ENCODE results near the gene ALG5. TPM values are rescaled to one million over a fixed set of nuclear protein-coding genes. Genes with fewer than 3 reads are reported as not detected.

Gene ALG5
- total RNA-seq, 1 experiment from 2014 or later: 27.0 TPM

GRCh38 chr13:36945078-36945477 is 54.1 kb downstream of the ALG5 start:
- Histone ChIP-seq H2BK20ac (ENCODE audit: low read depth, low read length, poor library complexity, severe bottlenecking) (no peak overlapping the region), H3K14ac (ENCODE audit: insufficient read depth, low read length) (no peak overlapping the region), H2BK15ac (ENCODE audit: low read depth, low read length) (no peak overlapping the region), H4K91ac (ENCODE audit: insufficient read length, low read depth, low read length) (no peak overlapping the region), H2BK120ac (ENCODE audit: low read depth, low read length, poor library complexity, severe bottlenecking) (no peak overlapping the region), H3K4me1 (ENCODE audit: insufficient read depth, low read length) (no peaks in the 10 kb centered on the region), H2BK12ac (ENCODE audit: insufficient read length, low read depth, low read length) (no peak overlapping the region), H3K9ac (ENCODE audit: extremely low read depth, insufficient read length, low read length) (no peak overlapping the region), H3K23ac (ENCODE audit: insufficient read length, low read depth, low read length) (no peak overlapping the region), H3K4ac (ENCODE audit: low read depth, low read length) (no peak overlapping the region), H2AK5ac (ENCODE audit: insufficient read length, low read length) (no peak overlapping the region), H2AFZ (ENCODE audit: low read length) (no peak overlapping the region), H4K8ac (replicated peaks; ENCODE audit: insufficient read length, low read depth, low read length) (no peak overlapping the region), H3K9me3 (ENCODE audit: control insufficient read depth, low read depth, low read length) (no peaks in the 10 kb centered on the region), H3K27me3 (ENCODE audit: insufficient read depth, low read length) (no peaks in the 10 kb centered on the region), H3K23me2 (ENCODE audit: insufficient read length, low read depth, low read length, poor library complexity, severe bottlenecking) (no peaks in the 10 kb centered on the region), H4K20me1 (ENCODE audit: control insufficient read depth, insufficient read depth, insufficient read length) (no peaks in the 10 kb centered on the region), H3K79me2 (ENCODE audit: insufficient read depth, low read length) (no peaks in the 10 kb centered on the region), H3T11ph (ENCODE audit: low read length) (no peak overlapping the region), H3K4me2 (ENCODE audit: insufficient read depth, insufficient read length, low read length) (no peak overlapping the region), H4K5ac (ENCODE audit: insufficient read length, low read depth, low read length) (no peak overlapping the region), H3K18ac (ENCODE audit: insufficient read length, low read depth, low read length) (no peak overlapping the region), H3K56ac (ENCODE audit: insufficient read length, low read depth, low read length) (no peak overlapping the region), H2BK5ac (ENCODE audit: insufficient read length, low read length) (no peak overlapping the region), H3K79me1 (ENCODE audit: insufficient read depth, low read depth, low read length, poor library complexity, severe bottlenecking) (no peaks in the 10 kb centered on the region), H3K27ac (ENCODE audit: insufficient read length, low read depth, low read length) (no peak overlapping the region)
- Mint-ChIP-seq H3K9me3 (no peaks in the 10 kb centered on the region), H3K27me3 (ENCODE audit: low read depth) (no peaks in the 10 kb centered on the region), H3K4me1 (no peaks in the 10 kb centered on the region), H3K36me3 (ENCODE audit: insufficient read depth in 1 of 3, low read depth in 3 of 3) (peaks cover 2 to 8% (median 5%) of the 10 kb centered on the region in 3 experiments; a peak in 3 of 7 replicates), H3K27ac (no peak overlapping the region), H3K4me3 (no peak overlapping the region)
- no CpG with 5 or more reads among the region's 3 CpGs for WGBS (ENCODE audit: extremely low coverage, insufficient read length, low lambda C conversion rate)
- TF ChIP-seq CTCF (conservative IDR thresholded peaks at IDR 0.05): no peak
- DNase-seq: no peak
